GM18909 (cell line): ENCODE data around the gene MYO6.
"Not testable (repeated sequence)": the region's sequence is repeated elsewhere in the genome, so short reads cannot be mapped to it uniquely, and the experiment has no call there.

Experiments used
- ATAC-seq: cut with Tn5 transposase; IDR thresholded peaks from one replicate; pipeline ENCODE4 v1.9.1; 2021; ENCODE audit warnings: mild to moderate bottlenecking; ENCODE audit not compliant: unreplicated experiment, poor library complexity

Gene MYO6

GRCh38 chr6:75874224-75874623 is 125.2 kb downstream of the MYO6 start:
- ATAC-seq = no peak

GRCh38 chr6:75876152-75876551 is 127.1 kb downstream of the MYO6 start:
- ATAC-seq = no peak

GRCh38 chr6:75880305-75880704 is 131.3 kb downstream of the MYO6 start:
- no peak for ATAC-seq

- no peak for ATAC-seq
Observed at GRCh38 chr6:75882734-75883133, 133.7 kb downstream of the MYO6 start.

GRCh38 chr6:75884822-75885221 is 135.8 kb downstream of the MYO6 start:
- ATAC-seq = no peak

GRCh38 chr6:75892384-75892783 is 143.3 kb downstream of the MYO6 start:
- no peak for ATAC-seq

GRCh38 chr6:75893058-75893775 is 144.2 kb downstream of the MYO6 start:
- peak; percentile 79 for ATAC-seq

- no peak for ATAC-seq
Observed at GRCh38 chr6:75893776-75894152, 144.7 kb downstream of the MYO6 start.

GRCh38 chr6:75896526-75896925 is 147.5 kb downstream of the MYO6 start:
- ATAC-seq = no peak

- not testable (repeated sequence) for ATAC-seq
Observed at GRCh38 chr6:75900216-75900615, 151.2 kb downstream of the MYO6 start.

- ATAC-seq = not testable (repeated sequence)
Observed at GRCh38 chr6:75905129-75905528, 156.1 kb downstream of the MYO6 start.

- no peak for ATAC-seq
Observed at GRCh38 chr6:75906871-75907270, 157.8 kb downstream of the MYO6 start.

GRCh38 chr6:75907444-75907843 is 158.4 kb downstream of the MYO6 start:
- ATAC-seq = no peak

GRCh38 chr6:75913040-75913439 is 164.0 kb downstream of the MYO6 start:
- no peak for ATAC-seq

GRCh38 chr6:75922226-75922625 is 173.2 kb downstream of the MYO6 start:
- ATAC-seq = no peak

- ATAC-seq = peak; percentile 62
Observed at GRCh38 chr6:75926293-75927168, 177.5 kb downstream of the MYO6 start.

- no peak for ATAC-seq
Observed at GRCh38 chr6:75931011-75931680, 182.1 kb downstream of the MYO6 start.

GRCh38 chr6:75932067-75932466 is 183.0 kb downstream of the MYO6 start:
- ATAC-seq = peak; percentile 49

GRCh38 chr6:75933387-75933975 is 184.4 kb downstream of the MYO6 start:
- ATAC-seq = no peak

- peak; percentile 83 for ATAC-seq
Observed at GRCh38 chr6:75934643-75935472, 185.8 kb downstream of the MYO6 start.
